GM10847 (cell line): ENCODE measurements around the gene TRIM31.
A peak's percentile ranks its signal among the peaks of the same experiment; 100 is the strongest.

ENCODE experiments used
- POLR2A ChIP-seq: IDR thresholded peaks from 2 replicates; pipeline ENCODE4 v1.6.1; 2011; ENCODE audit not compliant: insufficient read length; ENCODE audit errors: extremely low read depth

TRIM31 gene

DNA sequence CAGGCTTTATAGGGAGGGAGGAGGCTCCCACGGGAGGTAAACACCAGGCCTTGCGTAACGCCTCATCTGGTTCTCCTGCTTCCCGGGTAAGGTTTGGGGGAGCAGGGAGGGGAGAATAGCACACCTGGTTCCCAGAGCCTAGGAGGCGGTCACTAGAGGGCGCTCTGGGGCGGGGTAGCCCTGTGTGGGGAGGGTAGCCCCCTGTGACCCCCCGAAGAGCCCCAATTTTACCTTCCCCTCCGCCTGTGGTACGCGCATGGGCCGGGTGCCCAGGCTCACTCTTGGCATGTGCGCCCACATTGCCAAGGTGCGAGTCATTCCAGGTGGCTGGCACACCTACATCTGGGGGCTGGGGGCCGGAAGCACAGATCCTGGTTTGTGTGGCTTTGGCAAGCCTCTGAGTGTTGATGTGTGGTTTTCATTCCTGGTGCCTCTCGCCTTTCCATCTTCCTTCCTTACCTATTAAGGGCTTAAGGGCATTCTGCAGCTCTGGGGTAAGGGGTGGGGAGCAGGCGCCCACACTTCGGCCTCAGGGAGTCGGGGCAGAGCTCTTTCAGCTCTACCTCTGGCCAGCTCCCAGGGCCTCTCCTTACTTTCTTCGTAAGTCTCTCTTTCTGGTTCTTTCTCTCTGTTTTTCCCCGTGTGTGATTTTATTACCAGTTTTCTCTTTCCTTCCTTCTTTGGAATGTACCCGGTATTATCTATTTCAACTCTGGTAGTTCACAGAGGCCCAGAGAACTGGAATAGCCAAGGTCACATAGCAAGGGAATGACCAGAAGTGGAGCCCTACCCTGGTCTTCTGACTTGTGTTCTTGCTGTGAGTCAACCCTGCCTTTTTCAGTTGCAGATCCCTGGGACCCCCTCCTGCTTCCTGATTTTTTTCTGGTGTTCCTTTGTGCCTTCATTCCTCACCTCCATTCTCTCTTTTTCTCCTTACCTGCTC is 36.8 kb downstream of the TRIM31 start:
- TF ChIP-seq POLR2A = no peak

DNA sequence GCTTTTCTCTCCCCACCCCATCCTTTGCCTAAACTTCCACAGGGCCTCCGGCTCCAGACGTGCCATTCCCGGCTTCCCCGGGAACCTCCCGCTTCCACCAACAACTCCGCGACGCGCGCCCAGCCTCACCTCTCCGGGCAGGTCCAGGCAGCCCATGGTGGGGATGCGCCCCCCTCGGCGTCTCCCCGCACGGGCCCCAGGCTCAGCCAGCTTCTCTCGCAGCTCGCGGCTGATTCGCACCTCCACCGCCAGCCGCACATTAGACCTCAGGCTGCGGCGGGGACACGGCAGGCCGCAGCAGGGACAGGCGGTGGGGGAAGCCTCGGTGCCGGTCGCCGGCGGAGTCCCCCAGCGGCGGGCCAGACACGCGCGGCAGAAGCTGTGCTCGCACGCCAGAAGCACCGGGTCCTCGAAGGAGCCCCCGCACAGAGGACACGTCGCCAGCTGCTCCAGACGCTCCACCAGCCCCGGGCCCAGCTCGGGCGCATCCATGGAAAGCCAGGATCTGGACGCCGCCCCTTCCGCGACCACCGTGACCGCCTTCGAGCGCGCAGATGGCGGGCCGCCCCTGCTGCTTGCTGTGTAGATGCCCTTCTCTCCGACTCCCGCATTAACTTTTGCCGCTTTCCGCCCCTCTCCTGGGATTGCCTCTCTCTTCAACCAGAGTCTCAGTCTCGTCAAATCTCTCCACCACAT is 37.6 kb downstream of the TRIM31 start, which contains the start of gene RNF39:
RNF39 (minus strand) TSS at position 676 of the 696 bp plus-strand sequence; CDS start at position 492, 184 bp downstream.
- TF ChIP-seq POLR2A = no peak

DNA sequence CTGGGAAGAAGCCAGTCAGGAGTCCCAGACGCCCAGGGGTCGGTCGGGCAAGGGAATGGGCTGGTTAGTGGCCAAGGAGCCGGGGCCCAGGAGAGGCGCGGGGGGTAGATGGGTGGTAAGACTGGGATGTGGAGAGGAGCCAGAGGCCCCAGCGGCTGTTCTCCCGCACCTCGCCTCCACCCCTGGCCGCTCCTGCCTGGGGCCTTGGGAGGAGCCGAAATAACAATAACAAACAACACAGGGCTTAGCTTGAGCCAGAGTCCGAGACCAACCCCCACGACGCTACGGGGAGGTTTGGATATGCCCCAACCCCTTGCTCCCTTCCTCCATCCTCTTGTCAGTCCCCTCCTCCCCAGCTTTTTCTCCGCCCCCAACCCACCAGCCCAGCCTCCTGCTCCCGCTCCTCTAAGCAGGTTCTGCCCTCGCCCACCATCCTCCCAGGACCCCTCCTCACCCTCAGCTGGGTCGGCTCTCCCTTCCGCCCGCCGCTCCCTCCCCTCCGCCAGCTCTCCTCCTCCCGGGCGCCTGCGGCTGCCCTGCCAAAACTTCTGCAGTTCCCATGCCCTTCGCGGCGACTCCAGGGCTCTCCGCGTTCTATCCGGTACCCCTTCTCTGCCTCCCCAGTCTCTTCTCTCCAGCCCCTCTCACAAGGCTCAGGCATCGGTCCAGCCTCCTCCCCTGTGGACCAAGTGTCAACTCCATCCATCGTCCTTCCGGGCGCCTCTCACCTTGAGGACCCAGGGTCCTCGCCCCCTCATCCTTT is 38.4 kb downstream of the TRIM31 start:
- TF ChIP-seq POLR2A = no peak

DNA sequence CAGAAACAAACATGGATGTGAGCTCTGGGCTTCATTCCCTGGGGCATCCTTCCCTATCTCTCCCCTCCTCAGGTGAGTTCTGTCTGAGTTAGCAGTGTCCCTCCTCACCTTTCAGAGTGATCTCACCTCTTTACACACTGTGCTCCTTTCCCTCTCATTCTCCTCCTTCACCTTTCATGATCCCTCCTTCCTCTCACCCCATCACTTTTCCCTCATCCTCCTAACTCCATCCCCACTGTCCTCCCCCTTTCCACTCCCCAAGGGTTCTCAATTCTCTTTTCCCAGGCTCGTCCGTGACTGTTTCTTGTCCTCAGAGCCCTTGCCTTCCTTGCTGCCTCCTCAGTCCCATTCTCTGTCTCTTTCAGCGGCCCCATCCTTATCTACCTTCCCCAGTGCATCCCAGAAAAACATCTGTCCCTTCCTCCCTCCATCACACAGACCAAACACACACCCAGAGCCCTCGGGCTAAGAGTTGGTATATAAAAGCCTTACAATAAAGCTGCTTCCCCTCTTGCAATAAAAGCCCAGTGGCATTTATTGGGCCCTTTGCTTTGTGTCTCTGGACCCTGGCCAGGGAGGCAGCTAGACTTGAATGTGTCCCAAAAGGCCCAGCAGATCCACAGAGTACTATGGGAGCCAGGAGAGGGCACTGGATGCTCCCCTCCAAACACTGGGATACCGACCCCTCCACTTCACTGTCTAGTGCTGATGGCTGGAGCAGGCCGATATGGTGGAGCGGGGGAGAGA is 39.2 kb downstream of the TRIM31 start:
- no peak for TF ChIP-seq POLR2A

DNA sequence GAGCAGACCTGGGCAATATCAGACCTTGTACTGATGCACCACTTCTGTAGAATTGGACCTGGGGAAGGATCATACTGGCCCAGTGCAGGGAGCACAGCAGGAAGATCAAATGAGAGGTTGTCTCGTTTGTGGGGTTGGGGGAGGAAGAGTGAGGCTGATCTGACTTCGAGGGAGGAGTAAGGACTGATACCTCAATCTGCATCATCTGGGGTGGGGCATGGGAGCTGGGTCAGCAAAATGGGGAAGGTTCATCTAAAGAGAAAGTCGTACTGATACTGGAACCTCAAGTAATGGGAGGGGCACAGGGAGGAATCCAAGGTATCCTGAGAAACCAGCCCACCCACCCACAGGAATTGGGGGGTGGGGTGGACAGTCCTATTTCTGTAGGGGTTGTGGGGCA is 41.0 kb downstream of the TRIM31 start:
- TF ChIP-seq POLR2A = no peak

DNA sequence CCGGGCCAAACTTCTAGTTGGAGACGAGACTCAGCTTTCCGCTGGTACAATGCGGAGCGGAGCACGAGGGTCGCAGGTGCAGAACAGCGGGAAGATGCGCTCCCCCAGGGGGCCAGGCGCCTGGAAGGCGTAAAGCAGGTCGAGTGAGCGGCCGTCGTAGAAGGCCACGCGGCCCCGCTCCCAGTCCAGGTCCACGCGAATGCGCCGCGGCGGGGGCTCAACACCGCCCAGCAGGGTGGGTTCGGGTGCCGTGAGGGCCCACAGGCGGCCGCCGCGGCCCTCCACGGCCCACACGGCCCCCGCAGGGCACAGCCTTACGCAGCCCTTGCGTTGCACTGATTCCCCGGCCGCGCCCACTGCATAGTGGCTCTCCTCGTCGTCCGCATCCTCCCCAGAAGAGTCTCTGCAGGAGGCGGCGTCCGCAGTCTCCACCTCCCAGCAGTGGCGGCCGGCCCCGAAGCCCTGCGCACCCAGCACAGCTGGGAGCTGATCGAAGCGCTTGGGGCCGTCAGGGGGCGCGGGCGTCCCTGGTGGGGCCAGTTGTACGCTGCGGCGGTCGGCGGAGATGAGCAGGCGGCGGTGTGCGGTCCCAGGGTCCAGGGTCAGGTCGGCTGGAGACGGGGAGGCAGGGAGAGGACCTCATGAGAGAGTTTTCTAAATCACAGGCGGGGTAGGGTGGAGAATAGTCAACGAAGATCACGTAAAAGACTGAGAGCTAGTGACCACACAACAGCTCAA is 41.6 kb downstream of the TRIM31 start:
- no peak for TF ChIP-seq POLR2A

DNA sequence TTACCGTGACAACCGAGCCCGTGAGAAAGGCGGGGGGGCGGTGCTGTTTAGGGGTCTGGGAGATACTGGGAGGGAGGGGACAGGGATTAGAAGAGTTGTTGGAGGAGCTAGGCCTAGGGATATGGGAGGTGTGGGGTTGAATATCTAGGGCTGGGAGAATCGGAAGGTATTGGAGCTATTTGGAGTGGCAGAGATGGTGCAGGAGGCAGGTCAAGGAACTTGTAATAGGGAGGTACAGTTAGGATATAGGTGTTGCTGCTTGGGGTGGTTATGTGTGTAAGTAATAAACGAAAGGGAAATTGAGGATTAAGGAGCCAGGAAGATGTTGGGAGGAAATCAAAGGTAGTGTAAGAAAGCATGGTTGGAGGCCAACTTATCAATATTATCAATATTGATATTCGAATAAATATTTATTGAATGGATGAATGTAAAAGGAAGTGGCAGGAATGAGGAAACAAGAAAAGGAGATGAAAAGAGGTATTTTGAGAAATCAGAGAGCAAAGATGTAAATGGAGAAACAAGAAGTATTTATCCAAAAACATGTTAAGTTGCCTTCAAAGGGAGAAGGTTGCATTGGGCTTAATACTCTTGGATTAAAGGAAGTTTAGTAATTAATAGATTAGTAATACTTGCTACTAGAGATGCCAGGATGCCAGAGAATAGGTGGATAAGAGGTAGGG is 45.3 kb downstream of the TRIM31 start:
- TF ChIP-seq POLR2A = no peak

DNA sequence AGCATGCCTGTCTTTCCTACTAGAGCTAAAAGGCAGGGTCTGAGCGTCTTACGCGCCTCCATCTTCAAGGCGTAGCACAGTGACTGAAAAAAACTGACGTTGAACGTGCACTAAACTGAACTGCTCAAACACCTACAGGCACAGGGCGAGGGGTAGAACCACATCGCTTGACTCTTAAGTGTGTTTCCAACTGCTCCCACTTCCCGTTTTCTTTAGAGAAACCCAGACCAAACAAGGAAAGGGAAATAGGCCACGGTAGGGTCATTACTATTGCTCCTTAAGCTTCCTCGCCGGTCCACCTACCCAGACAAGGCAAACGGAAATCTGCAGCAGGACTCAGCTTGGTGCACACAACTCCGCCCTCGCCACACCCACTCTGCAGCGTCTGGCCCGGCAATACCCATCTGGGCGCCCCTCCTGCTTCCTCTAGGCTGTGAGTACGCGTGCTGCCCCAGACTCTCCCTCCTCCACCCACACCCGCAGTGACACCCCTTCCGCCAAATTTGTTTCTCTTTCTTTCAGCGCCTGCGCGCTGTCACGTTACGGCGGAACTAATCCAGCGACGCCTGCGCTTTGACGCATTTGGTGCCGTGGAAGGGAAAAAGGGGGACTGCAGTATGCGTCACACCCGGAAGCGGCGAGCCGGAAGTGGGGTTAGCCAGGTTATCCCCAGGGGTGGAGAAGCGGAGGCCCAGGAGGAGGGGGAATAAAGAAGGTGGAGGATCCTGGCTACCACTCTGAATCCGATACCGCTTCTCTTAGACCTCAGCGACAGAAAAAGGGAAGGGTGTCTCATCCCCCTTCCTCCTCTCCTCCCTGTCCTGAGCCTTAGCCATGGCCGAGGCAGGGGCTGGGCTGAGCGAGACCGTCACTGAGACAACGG is 46.1 kb downstream of the TRIM31 start, which contains the start of gene PPP1R11:
PPP1R11 (plus strand) TSS at position 622 of the 883 bp plus-strand sequence; CDS start at position 835, 213 bp downstream.
- peak; percentile 80 for TF ChIP-seq POLR2A

DNA sequence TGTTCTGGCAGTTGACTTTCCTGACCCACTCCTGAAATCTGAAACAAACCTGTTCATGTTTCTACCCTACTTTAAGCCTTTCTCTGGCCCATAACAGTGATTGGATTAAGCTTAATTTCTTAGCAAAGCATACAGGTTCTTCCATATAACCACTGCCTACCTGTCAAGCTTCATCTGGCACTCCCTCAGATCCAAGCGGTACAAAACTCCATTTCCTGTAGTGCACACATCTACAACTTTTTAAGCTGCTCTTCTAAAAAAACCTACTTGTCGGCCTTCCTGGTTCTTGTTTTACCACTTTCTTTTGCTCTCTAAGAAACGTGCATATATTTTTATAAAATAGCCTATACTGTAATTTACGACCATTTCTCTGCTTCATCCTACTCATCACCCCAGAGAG is 46.8 kb downstream of the TRIM31 start:
- TF ChIP-seq POLR2A = no peak

DNA sequence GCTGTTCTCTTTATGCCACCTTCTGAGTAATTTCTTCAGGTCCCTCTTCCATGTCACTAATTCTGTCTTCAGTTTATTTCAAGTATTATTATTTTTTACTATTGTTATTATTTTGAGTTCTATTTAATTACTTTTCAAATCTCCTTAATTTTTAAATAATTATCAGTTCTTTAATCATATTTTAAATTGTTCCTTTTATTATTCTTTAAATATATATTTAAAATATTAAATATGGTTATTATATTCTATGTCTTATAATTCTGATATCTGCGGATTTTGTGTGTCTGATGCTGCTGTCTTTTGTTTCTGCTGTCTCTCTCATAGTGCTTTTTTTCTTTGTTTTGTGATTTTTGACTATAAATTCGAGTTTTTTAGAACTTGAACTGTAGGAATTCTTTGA is 49.6 kb downstream of the TRIM31 start:
- TF ChIP-seq POLR2A = no peak

DNA sequence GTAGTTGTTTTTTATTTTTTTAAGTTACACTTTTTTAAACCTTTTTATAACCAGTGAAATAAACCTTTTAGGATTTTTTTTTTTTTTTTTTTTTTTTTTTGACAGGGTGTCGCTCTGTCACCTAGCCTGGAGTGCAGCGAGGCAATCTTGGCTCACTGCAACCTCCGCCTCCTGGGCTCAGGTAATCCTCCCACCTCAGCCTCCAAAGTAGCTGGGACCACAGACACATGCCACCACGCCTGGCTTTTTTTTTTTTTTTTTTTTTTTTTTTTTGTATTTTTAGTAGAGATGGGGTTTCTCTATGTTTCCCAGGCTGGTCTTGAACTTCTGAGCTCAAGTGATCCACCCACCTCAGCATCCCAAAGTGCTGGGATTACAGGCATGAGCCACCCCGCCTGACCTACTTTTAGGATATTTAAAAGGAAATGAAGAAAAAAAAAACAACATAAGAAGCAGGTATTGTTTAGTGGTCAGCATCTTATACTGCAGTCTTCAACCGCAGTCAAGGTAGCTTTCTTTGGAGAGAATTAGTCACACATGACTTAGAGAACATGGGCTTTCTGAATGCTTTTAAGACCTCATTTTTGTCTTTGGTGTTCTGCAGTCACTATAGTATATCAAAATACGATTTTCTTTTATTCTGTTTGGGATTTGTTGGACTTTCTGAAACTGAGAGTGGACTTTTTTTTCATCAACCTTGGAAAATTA is 50.3 kb downstream of the TRIM31 start:
- no peak for TF ChIP-seq POLR2A
